Chondrocyte (in vitro differentiated cells): Measurements from ENCODE around the gene VPS18. TPM values are rescaled to one million over a fixed set of nuclear protein-coding genes. Genes with fewer than 3 reads are reported as not detected.

ENCODE experiments used
- DNase-seq: peaks from one replicate; pipeline ENCODE4 v3.0.0; 2021; ENCODE audit warnings: mixed read lengths, low spot score
- H3K27ac Mint-ChIP-seq: one replicate; pipeline ENCODE4 v1.8.0; 2021; ENCODE audit warnings: mild to moderate bottlenecking, moderate library complexity, mixed read lengths; ENCODE audit not compliant: unreplicated experiment
- H3K27me3 Mint-ChIP-seq: 2 replicates; pipeline ENCODE4 v1.8.0; 2021; ENCODE audit warnings: low read depth, mixed read lengths
- H3K36me3 Mint-ChIP-seq: 2 replicates; pipeline ENCODE4 v1.8.0; 2021; ENCODE audit warnings: low read depth, mixed read lengths
- H3K4me1 Mint-ChIP-seq: 2 replicates; pipeline ENCODE4 v1.8.0; 2021; ENCODE audit warnings: low read depth, mild to moderate bottlenecking, mixed read lengths
- H3K4me3 Mint-ChIP-seq: one replicate; pipeline ENCODE4 v1.8.0; 2021; ENCODE audit warnings: mild to moderate bottlenecking, moderate library complexity, mixed read lengths; ENCODE audit not compliant: unreplicated experiment
- H3K9me3 Mint-ChIP-seq: 2 replicates; pipeline ENCODE4 v1.8.0; 2021; ENCODE audit warnings: low read depth, mixed read lengths
- total RNA-seq: library from RNA; stranded (reverse); gene quantifications from 3 replicates; pipeline ENCODE4 v1.2.1, GENCODE V29; 2021
- TF ChIP-seq, protein P1 (sequence below): fragments of 200-600 bp; sonication (generic); IDR thresholded peaks from 2 replicates; pipeline ENCODE4 v1.5.0; 2021; ENCODE audit warnings: antibody characterized with exemption, mild to moderate bottlenecking, moderate library complexity

VPS18 gene
- total RNA-seq, 1 donor from 2014 or later = 33.0 TPM

DNA sequence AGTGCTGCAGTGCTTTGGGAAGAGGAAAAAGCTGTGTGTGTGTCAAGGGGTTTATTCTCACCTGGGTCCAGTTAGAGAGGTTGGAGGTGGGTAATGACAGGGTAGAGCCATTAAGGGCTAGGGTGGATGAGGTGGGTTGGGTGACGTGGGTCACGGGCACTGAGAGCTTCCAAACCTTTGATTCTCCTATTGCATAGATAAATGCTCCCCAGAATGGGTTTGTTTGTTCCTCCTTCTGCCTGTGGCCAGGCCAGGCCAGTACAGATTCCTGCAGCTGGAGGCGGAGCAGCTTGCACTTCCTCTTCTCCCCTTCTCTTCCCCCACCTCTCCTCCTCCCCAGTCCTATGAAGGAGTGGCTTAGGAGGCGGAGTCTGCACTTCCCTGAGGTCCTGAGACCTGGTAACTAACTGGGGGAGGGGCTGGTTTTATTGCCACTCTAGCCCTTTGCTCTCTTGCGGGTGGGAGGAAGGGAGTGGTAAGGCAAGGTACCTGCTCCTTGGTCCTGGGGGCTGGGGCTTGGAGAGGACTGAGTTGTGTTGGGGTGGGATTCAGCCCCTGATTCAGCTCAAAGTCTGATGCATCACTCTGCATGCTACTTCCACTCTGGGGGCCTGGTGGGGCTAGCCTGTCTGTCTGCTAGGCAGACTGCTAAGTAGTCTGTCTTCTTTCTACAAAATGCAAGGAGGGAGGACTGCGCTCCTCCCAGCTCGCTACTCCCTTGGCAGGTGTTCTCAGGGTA is 46.9 kb upstream of the VPS18 start:
- H3K36me3 Mint-ChIP-seq = no peaks in the 10 kb centered on the region
- H3K4me3 Mint-ChIP-seq = no peak overlapping the region
- TF ChIP-seq, protein P1, sequence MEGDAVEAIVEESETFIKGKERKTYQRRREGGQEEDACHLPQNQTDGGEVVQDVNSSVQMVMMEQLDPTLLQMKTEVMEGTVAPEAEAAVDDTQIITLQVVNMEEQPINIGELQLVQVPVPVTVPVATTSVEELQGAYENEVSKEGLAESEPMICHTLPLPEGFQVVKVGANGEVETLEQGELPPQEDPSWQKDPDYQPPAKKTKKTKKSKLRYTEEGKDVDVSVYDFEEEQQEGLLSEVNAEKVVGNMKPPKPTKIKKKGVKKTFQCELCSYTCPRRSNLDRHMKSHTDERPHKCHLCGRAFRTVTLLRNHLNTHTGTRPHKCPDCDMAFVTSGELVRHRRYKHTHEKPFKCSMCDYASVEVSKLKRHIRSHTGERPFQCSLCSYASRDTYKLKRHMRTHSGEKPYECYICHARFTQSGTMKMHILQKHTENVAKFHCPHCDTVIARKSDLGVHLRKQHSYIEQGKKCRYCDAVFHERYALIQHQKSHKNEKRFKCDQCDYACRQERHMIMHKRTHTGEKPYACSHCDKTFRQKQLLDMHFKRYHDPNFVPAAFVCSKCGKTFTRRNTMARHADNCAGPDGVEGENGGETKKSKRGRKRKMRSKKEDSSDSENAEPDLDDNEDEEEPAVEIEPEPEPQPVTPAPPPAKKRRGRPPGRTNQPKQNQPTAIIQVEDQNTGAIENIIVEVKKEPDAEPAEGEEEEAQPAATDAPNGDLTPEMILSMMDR = no peak
- H3K9me3 Mint-ChIP-seq = no peaks in the 10 kb centered on the region
- H3K4me1 Mint-ChIP-seq = peaks cover 8% of the 10 kb centered on the region
- peak; percentile 63 for DNase-seq
- H3K27me3 Mint-ChIP-seq = peaks cover 11% of the 10 kb centered on the region
- no peak overlapping the region for H3K27ac Mint-ChIP-seq

DNA sequence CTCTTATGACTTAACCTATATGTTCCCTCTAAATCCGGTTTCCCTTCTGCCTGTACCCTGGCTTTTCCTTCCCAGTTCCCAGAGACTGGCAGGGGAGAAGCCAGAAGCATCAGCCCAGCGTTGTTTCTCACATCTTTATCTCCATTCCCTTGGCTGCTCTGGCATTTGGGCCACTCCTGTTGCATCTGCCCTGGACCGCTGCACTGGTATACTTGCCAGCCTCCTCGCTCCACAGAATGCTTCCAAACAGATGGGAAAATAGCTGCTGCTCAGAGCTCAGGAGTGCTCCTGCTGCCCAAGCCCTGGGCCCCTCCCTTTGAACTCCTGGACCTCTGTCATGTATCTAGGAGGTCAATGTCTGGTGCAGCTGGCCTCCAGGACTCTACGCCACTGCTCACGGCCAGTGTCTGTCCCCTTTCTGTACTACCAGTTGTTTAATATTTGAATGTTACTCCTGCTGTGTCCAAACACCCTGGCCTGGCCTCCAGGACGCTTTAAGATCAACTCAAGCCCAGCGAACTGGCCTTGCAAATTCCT is 43.6 kb upstream of the VPS18 start:
- Mint-ChIP-seq H3K4me3 (no peak overlapping the region), H3K9me3 (no peaks in the 10 kb centered on the region), H3K36me3 (no peaks in the 10 kb centered on the region), H3K27ac (no peak overlapping the region), H3K4me1 (no peaks in the 10 kb centered on the region), H3K27me3 (peaks cover 3% of the 10 kb centered on the region)
- TF ChIP-seq, protein P1 = no peak
- peak; percentile 43 for DNase-seq

DNA sequence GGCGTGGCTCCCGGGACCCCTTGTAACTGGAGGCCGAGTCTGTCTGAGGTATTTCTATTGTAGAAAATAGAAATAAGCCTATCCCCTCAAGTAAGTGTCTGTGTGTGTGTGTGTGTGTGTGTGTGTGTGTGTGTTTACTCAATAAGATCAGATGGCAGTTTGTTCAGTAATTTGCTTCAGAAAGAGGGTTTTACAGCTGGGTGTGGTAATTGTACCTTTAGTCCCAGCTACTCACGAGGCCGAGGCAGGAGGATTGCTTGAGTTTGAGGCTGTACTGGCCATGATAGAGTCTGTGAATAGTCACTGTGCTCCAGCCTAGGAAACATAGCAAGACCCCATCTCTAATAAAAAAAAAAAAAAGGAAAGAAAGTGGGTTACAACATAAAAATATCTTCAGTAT is 41.7 kb upstream of the VPS18 start:
- DNase-seq = peak; percentile 2
- Mint-ChIP-seq H3K27ac (no peak overlapping the region), H3K27me3 (no peaks in the 10 kb centered on the region), H3K4me3 (no peak overlapping the region), H3K36me3 (no peaks in the 10 kb centered on the region), H3K9me3 (no peaks in the 10 kb centered on the region), H3K4me1 (peaks cover 2% of the 10 kb centered on the region)
- TF ChIP-seq, protein P1 = no peak

DNA sequence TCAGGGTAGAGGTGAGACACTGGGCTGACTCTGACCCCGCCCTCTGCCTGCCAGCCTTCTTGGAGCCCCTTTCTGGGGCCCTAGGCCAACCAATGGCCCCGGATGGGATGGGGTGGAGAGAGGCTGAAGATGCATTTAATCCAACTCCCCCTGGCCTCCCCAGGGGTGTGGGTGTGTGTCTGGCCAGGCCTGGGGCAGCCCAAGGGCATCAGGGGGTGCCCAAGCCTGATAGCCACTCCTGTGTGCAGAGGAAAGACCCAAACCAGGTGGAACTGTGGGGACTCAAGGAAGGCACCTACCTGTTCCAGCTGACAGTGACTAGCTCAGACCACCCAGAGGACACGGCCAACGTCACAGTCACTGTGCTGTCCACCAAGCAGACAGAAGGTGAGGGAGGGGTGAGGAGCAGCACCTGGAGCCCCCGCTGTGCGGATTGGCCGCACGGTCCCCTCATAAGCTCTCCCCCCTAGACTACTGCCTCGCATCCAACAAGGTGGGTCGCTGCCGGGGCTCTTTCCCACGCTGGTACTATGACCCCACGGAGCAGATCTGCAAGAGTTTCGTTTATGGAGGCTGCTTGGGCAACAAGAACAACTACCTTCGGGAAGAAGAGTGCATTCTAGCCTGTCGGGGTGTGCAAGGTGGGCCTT is 40.9 kb upstream of the VPS18 start:
- no peak overlapping the region for H3K4me3 Mint-ChIP-seq
- H3K4me1 Mint-ChIP-seq = peaks cover 8% of the 10 kb centered on the region
- H3K9me3 Mint-ChIP-seq = no peaks in the 10 kb centered on the region
- H3K27ac Mint-ChIP-seq = no peak overlapping the region
- H3K36me3 Mint-ChIP-seq = no peaks in the 10 kb centered on the region
- H3K27me3 Mint-ChIP-seq = no peaks in the 10 kb centered on the region
- TF ChIP-seq, protein P1 = no peak
- DNase-seq = peak; percentile 61

DNA sequence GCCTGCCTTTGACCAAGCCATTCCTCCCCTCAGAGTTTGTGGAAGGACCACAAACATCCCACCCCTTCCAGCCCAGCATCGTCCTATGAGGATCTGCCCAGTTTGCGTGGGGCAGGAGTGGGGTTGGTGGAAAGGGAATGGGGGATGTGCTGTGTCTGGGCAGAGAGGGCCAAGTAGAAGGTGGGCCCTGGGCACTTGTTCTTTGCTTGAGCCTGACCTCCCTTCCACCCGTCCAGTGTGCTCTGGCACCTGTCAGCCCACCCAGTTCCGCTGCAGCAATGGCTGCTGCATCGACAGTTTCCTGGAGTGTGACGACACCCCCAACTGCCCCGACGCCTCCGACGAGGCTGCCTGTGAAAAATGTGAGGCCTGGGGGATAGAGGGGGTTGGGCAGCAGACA is 40.1 kb upstream of the VPS18 start:
- TF ChIP-seq, protein P1 = no peak
- peak; percentile 56 for DNase-seq
- Mint-ChIP-seq H3K36me3 (no peaks in the 10 kb centered on the region), H3K4me3 (no peak overlapping the region), H3K27me3 (no peaks in the 10 kb centered on the region), H3K27ac (no peak overlapping the region), H3K9me3 (no peaks in the 10 kb centered on the region), H3K4me1 (peaks cover 9% of the 10 kb centered on the region)
